NCI-H1417 (cell line): ENCODE results near the gene OR8H1.

ENCODE experiments used
- DNase-seq, 3 experiments: peaks; one replicate each; lab custom pipeline; 2025; lab: John Stamatoyannopoulos, UW

Gene OR8H1

DNA sequence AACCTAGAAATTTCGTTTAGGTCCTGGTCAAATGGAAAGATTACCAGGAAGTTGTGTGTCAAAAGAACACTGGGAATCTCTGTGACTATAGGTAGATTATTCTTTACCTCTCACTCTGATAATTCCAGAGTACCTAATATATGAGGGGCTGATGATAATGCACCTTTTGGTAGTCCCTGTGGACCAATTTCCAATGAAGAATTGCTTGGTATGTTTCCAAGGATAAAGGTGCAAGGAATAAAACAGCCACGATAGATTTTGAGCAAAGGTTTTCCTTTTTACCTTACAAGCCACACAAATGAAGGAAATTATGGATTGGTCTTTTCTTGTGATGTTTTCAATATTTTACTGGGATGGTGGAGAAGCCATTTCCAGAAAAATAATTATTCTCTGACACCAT lies at the start of gene OR8H1:
OR8H1 (minus strand) TSS at position 101 of the 400 bp plus-strand sequence. CDS start 1,192 bp downstream, outside the sequence.
- no peak for DNase-seq

DNA sequence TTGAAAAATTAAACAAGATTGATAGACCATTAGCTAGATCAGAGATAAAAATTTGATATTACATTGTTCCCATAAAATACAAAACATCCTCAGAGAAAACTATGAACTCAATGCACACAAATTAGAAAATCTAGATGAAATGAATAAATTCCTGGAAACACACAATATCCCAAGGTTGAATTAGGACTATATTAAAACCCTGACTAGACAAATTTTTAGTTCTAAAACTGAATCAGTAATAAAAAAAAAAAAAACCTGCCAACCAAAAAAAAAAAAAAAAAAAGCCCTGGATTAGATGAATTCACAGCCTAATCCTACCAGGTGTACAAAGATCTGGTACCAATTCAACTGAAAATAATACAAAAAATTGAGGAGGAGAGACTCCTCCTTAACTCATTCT lies 48.2 kb upstream of the OR8H1 start:
- DNase-seq, result no peak

DNA sequence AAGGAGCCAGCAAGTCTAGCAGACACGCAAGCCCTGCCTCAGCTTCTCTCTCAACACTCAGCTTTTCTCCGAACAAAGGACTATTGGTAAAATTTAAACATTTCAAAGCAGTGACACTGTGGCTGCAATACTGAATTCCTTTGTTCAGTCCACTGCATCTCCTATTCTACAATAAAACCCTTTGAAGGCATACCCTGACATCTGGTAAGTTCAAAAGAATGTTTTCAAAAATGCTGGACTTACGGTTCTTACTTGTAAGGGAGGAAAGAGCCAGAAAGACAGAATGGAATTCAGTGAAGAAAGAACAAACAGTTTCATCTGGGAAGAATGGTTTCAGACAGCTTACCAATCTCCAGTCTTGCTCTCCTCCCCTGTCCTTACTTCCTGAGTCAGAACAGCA lies 41.1 kb upstream of the OR8H1 start:
- no peak for DNase-seq

DNA sequence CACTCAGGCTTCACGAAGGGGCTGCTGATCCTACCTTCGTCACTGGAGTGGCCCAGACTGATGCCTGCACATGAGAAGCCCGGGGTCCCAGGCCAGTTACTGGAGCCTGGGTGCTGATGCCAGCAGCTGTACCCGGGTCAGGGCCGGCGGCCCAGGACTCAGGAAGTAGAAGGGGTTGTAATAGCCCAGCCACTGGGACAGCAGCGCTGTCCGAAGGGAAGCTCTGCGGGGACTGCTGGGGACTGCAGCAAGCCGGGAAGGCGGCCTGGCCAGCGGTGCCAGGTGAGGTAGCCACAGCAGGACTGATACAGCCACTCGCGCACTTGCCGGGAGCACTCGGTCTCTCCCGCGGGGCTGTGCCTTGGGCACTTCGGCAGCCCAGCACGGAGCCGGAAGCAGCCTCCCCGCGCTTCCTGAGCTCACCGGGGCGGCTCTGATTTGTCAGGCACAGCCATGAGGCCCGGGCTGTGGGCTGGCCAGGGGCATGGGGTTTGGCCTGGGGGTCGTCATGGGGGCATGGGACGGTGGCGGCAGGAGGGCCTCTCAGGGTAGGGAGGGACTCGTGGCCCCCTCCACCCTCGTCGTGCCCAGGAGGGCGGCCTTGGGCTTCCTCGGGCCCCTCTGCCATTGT lies 39.9 kb upstream of the OR8H1 start:
- no peak for DNase-seq

DNA sequence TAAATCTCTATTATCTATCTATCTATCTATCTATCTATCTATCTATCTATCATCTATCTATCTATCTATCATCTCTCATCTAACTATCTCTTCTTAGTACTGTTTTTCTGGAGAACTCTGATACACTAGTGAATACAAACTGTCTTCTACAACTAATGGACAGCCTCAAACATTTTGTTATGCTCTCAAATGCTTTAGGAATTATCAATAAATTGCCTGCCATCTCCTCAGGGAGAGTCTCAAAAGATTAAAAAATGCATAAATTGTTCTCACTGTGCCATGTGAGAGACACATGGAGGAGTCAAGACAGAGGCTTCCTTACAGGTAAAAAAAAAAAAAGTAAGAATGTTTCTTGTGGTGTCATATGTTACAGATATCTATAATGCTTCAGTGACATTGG lies 22.8 kb upstream of the OR8H1 start, which contains the start of gene OR8K3:
OR8K3 (plus strand) TSS at position 301 of the 400 bp plus-strand sequence. CDS start 3,163 bp downstream, outside the sequence.
- DNase-seq, result no peak

DNA sequence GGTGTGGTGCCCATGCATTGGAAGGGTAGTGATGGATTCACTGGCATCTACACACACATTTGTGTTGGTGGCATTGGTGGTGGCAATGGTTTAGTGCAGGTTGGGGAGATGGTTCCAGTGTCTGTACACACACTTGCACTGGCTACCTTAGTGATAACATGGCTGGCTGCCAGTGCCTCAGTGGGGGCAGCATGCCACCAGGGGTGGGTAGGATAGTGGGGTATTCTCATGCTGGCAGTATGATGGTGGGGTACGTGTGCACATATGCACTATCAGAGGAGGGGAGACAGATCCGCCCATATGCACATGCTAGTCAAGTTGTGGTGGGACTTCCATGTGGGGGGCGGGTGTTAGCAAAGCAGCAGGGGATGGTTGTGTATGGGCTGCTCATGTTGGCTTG lies 15.8 kb upstream of the OR8H1 start:
- no peak for DNase-seq

DNA sequence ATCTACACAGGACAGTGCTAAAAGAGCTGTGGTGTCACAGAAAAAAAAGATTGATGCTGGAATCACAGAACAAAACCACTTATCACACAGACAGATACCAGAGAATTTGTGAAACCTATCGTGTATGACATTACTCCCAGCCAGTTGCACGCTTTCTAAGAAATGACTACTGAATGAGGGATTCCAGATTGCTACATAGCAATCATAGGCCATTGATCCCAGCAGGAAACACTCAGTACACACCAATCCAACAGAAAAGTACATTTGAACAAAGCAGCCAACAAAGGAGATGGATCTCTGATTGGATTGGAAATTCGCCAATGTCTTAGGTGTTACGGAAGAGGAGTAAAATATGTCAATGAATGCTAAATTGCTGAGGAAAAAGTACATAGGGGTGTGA lies 4.8 kb upstream of the OR8H1 start:
- no peak for DNase-seq

- DNase-seq, result no peak
These were observed 18.2 kb downstream of the OR8H1 start, which contains the start of gene OR5T1 for GRCh38 chr11:56273854-56274253. TSS of gene OR5T1 (plus strand) at chr11:56274154. CDS start at chr11:56275639, 1,485 bp downstream.

GRCh38 chr11:56271092-56271491 lies 21.0 kb downstream of the OR8H1 start:
- peak in 1 of 3 experiments; percentile 18 for DNase-seq

DNA sequence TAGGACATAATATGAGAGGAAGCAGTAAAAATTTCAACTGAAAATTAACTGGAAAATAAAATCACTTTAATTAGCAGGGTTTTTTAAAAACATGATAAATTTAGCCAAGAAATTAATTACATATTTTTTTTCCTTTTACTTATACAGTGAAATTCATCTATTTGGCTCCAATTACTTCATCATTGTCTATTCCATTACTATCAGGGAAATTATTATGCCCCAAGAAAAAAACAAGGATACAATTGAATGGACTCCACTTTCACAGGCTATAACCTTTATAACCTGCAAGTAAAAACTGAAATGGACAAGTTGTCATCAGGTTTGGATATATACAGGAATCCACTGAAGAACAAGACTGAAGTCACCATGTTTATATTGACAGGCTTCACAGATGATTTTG lies 40.1 kb downstream of the OR8H1 start, which contains the start of gene OR5T3:
OR5T3 (plus strand) TSS at position 301 of the 400 bp plus-strand sequence; CDS start at position 301, 0 bp downstream.
- no peak for DNase-seq
